K562 (cell line): ENCODE results near the gene HSPA5. TPM values are rescaled to one million over a fixed set of nuclear protein-coding genes. Genes with fewer than 3 reads are reported as not detected.

Source experiments
- BCOR ChIP-seq: fragments of 450-650 bp; IDR thresholded peaks from 2 replicates; pipeline ENCODE4 v1.6.1; 2016
- CXXC5 ChIP-seq: fragments of 250-450 bp; sonication (Bioruptor Pico); IDR thresholded peaks from 2 replicates; pipeline ENCODE4 v1.8.0; 2022; ENCODE audit warnings: inconsistent platforms, mild to moderate bottlenecking, moderate library complexity
- EZH2 ChIP-seq: IDR thresholded peaks from 2 replicates; pipeline ENCODE4 v1.6.1; 2012; ENCODE audit warnings: low read depth, mild to moderate bottlenecking, inconsistent platforms, low read length, borderline replicate concordance
- GABPB1 ChIP-seq: sonication (generic); formaldehyde crosslinking; IDR thresholded peaks from 2 replicates; pipeline ENCODE4 v1.8.0; 2022; ENCODE audit warnings: mild to moderate bottlenecking, missing genetic modification reagents
- HDAC6 ChIP-seq: IDR thresholded peaks from 2 replicates; pipeline ENCODE4 v1.6.1; 2012; ENCODE audit warnings: low read depth, mild to moderate bottlenecking, control low read depth, inconsistent platforms, low read length, moderate library complexity
- IRF1 ChIP-seq: sonication (generic); formaldehyde crosslinking; IDR thresholded peaks from 2 replicates; pipeline ENCODE4 v1.8.0; 2022; ENCODE audit warnings: missing genetic modification reagents, mild to moderate bottlenecking, borderline replicate concordance
- KDM2B ChIP-seq: fragments of 250-450 bp; sonication (Bioruptor Pico); IDR thresholded peaks from 2 replicates; pipeline ENCODE4 v1.8.0; 2021; ENCODE audit warnings: mild to moderate bottlenecking, moderate library complexity
- LARP7 ChIP-seq: fragments of 450-650 bp; IDR thresholded peaks from 2 replicates; pipeline ENCODE4 v1.6.1; 2016
- MCM3 ChIP-seq: fragments of 450-650 bp; IDR thresholded peaks from 2 replicates; pipeline ENCODE4 v1.6.1; 2016
- MTA1 ChIP-seq: fragments of 450-650 bp; IDR thresholded peaks from 2 replicates; pipeline ENCODE4 v1.6.1; 2017; ENCODE audit warnings: borderline replicate concordance
- MTA3 ChIP-seq: fragments of 450-650 bp; formaldehyde crosslinking; IDR thresholded peaks from 2 replicates; pipeline ENCODE4 v1.6.1; 2017; ENCODE audit warnings: mild to moderate bottlenecking, borderline replicate concordance
- NFYB ChIP-seq: IDR thresholded peaks from 2 replicates; pipeline ENCODE4 v1.6.1; 2011; ENCODE audit warnings: mild to moderate bottlenecking, moderate library complexity; ENCODE audit not compliant: insufficient read length; ENCODE audit errors: extremely low read depth
- NR2F6 ChIP-seq: fragments of 450-650 bp; formaldehyde crosslinking; IDR thresholded peaks from 2 replicates; pipeline ENCODE4 v1.4.0; 2020; ENCODE audit warnings: mild to moderate bottlenecking
- STAT5B ChIP-seq: fragments of 250-450 bp; sonication (Bioruptor Pico); IDR thresholded peaks from 2 replicates; pipeline ENCODE4 v1.8.0; 2021; ENCODE audit warnings: mild to moderate bottlenecking, inconsistent platforms
- TCF7 ChIP-seq: sonication (generic); IDR thresholded peaks from 2 replicates; pipeline ENCODE4 v1.6.1; 2016; ENCODE audit warnings: antibody characterized with exemption, borderline replicate concordance
- U2AF1 ChIP-seq: fragments of 200-400 bp; formaldehyde crosslinking; optimal IDR thresholded peaks from 2 replicates; pipeline ENCODE3; 2017; ENCODE audit warnings: mild to moderate bottlenecking, low read depth, low read length, moderate library complexity
- ZBTB17 ChIP-seq: fragments of 450-650 bp; formaldehyde crosslinking; IDR thresholded peaks from 2 replicates; pipeline ENCODE4 v1.4.0; 2020; ENCODE audit warnings: mild to moderate bottlenecking
- ZNF280A ChIP-seq: fragments of 450-650 bp; IDR thresholded peaks from 2 replicates; pipeline ENCODE4 v1.6.1; 2018; ENCODE audit warnings: mild to moderate bottlenecking, low read depth; ENCODE audit not compliant: partially characterized antibody
- ZNF354B ChIP-seq: fragments of 250-450 bp; sonication (Bioruptor Pico); IDR thresholded peaks from 2 replicates; pipeline ENCODE4 v1.4.0; 2020
- ZNF561 ChIP-seq: fragments of 450-650 bp; formaldehyde crosslinking; conservative IDR thresholded peaks from 2 replicates; pipeline ENCODE4 v1.4.0; 2020; ENCODE audit warnings: mild to moderate bottlenecking, moderate library complexity
- ZNF75A ChIP-seq: fragments of 450-650 bp; formaldehyde crosslinking; IDR thresholded peaks from 2 replicates; pipeline ENCODE4 v1.4.0; 2020; ENCODE audit warnings: mild to moderate bottlenecking
- ZNF780A ChIP-seq: fragments of 250-450 bp; sonication (Bioruptor Pico); IDR thresholded peaks from 2 replicates; pipeline ENCODE4 v1.5.0; 2021; ENCODE audit warnings: mild to moderate bottlenecking
- polyA plus RNA-seq, 8 experiments: library from polyadenylated mRNA; depleted of rRNA in 4 of 8; stranded (reverse) in 5 of 8; unstranded in 3 of 8; fragments of >200 nt; fragmentation: Nextera tagmentation in 2 of 8; fragmentation: Illumina TruSeq in 1 of 8; extraction: Ambion mirVana in 2 of 8; extraction: Trizol in 1 of 8; gene quantifications; 2 replicates each; pipeline versions ENCODE4 v1.2.1 to v1.2.3, GENCODE V29; 2011 to 2014; ENCODE audit warnings: inconsistent platforms in 1 of 8, missing spikeins in 1 of 8
- total RNA-seq, 7 experiments: library from RNA; depleted of rRNA in 6 of 7; stranded (reverse); fragments of >200 nt in 6 of 7; fragmentation: Illumina TruSeq in 2 of 7; extraction: Trizol in 2 of 7; gene quantifications; 2 replicates each; pipeline versions ENCODE4 v1.2.1 to v1.2.3, GENCODE V29; 2011 to 2021; ENCODE audit warnings: low replicate concordance in 1 of 7
- TF ChIP-seq, protein P1 (sequence below): fragments of 150-350 bp; conservative IDR thresholded peaks from 2 replicates; pipeline ENCODE4 v1.6.1; 2014; ENCODE audit warnings: low read length
- TF ChIP-seq, protein P2 (sequence below), 3 experiments: IDR thresholded peaks in 2 of 3; conservative IDR thresholded peaks in 1 of 3; 2 replicates each; pipeline ENCODE4 v1.5.1; 2011 to 2012; ENCODE audit warnings: low read length in 3 of 3, mild to moderate bottlenecking in 3 of 3, control low read depth in 2 of 3, improper control_type of control experiment in 1 of 3, inconsistent platforms in 1 of 3, low read depth in 1 of 3, mixed read lengths in 1 of 3, moderate library complexity in 1 of 3; ENCODE audit not compliant: insufficient read depth in 2 of 3

HSPA5 gene
- total and polyA plus RNA-seq, 9 of the 15 experiments (the other 6 are each of a cell fraction or from before 2014, with no cell fraction given) = 48.0 to 265 (median 113) TPM

- no peak for TF ChIP-seq BCOR
- TF ChIP-seq LARP7 = no peak
- no peak for TF ChIP-seq NR2F6 (CRISPR knock-in tag)
- TF ChIP-seq ZNF280A = no peak
- TF ChIP-seq ZNF354B (CRISPR knock-in tag) = no peak; the same call in 1 of the 2 replicates
- TF ChIP-seq HDAC6 = no peak
- TF ChIP-seq, protein P1, sequence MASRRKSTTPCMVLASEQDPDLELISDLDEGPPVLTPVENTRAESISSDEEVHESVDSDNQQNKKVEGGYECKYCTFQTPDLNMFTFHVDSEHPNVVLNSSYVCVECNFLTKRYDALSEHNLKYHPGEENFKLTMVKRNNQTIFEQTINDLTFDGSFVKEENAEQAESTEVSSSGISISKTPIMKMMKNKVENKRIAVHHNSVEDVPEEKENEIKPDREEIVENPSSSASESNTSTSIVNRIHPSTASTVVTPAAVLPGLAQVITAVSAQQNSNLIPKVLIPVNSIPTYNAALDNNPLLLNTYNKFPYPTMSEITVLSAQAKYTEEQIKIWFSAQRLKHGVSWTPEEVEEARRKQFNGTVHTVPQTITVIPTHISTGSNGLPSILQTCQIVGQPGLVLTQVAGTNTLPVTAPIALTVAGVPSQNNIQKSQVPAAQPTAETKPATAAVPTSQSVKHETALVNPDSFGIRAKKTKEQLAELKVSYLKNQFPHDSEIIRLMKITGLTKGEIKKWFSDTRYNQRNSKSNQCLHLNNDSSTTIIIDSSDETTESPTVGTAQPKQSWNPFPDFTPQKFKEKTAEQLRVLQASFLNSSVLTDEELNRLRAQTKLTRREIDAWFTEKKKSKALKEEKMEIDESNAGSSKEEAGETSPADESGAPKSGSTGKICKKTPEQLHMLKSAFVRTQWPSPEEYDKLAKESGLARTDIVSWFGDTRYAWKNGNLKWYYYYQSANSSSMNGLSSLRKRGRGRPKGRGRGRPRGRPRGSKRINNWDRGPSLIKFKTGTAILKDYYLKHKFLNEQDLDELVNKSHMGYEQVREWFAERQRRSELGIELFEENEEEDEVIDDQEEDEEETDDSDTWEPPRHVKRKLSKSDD = no peak
- no peak for TF ChIP-seq MCM3
- TF ChIP-seq ZNF780A (CRISPR knock-in tag) = no peak
- TF ChIP-seq EZH2 = no peak
- TF ChIP-seq IRF1 (CRISPR knock-in tag) = no peak
- peak; percentile 49 for TF ChIP-seq CXXC5 (CRISPR knock-in tag)
- TF ChIP-seq ZNF75A = no peak
- no peak for TF ChIP-seq MTA1
- no peak for TF ChIP-seq U2AF1
- no peak for TF ChIP-seq TCF7
- no peak for TF ChIP-seq STAT5B (CRISPR knock-in tag)
- TF ChIP-seq ZBTB17 = peak; percentile 24; the same call in 1 of the 2 replicates
- TF ChIP-seq ZNF561 (CRISPR knock-in tag) = no peak
- TF ChIP-seq, protein P2, sequence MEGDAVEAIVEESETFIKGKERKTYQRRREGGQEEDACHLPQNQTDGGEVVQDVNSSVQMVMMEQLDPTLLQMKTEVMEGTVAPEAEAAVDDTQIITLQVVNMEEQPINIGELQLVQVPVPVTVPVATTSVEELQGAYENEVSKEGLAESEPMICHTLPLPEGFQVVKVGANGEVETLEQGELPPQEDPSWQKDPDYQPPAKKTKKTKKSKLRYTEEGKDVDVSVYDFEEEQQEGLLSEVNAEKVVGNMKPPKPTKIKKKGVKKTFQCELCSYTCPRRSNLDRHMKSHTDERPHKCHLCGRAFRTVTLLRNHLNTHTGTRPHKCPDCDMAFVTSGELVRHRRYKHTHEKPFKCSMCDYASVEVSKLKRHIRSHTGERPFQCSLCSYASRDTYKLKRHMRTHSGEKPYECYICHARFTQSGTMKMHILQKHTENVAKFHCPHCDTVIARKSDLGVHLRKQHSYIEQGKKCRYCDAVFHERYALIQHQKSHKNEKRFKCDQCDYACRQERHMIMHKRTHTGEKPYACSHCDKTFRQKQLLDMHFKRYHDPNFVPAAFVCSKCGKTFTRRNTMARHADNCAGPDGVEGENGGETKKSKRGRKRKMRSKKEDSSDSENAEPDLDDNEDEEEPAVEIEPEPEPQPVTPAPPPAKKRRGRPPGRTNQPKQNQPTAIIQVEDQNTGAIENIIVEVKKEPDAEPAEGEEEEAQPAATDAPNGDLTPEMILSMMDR (IDR thresholded peaks at IDR 0.05 in 2 of 3, conservative IDR thresholded peaks at IDR 0.05 in 1 of 3; ENCODE audit: insufficient read depth in 2 of 3, low read depth in 1 of 3, low read length in 3 of 3) = no peak
- TF ChIP-seq GABPB1 (CRISPR knock-in tag) = no peak
- no peak for TF ChIP-seq NFYB
- no peak for TF ChIP-seq KDM2B (CRISPR knock-in tag)
- no peak for TF ChIP-seq MTA3
These were observed 958 bp upstream of the HSPA5 start (continued) for GRCh38 chr9:125241863-125242739.
